Fibroblast of mammary gland (primary cell): ENCODE measurements around the gene HIPK4.
"Not testable (repeated sequence)": the region's sequence is repeated elsewhere in the genome, so short reads cannot be mapped to it uniquely, and the experiment has no call there.

Experiments used
- DNase-seq: peaks from one replicate; pipeline ENCODE4 v3.0.0-alpha.2; 2010; ENCODE audit warnings: low read depth
- H3K4me3 ChIP-seq: 2 replicates; pipeline ENCODE4 v1.5.1; 2011; ENCODE audit warnings: low read depth, mild to moderate bottlenecking, low read length, moderate library complexity; ENCODE audit not compliant: control insufficient read depth
- CTCF ChIP-seq: conservative IDR thresholded peaks from 2 replicates; pipeline ENCODE4 v1.5.1; 2011; ENCODE audit warnings: low read depth, low read length, inconsistent platforms; ENCODE audit not compliant: control insufficient read depth, insufficient read depth

Gene HIPK4

DNA sequence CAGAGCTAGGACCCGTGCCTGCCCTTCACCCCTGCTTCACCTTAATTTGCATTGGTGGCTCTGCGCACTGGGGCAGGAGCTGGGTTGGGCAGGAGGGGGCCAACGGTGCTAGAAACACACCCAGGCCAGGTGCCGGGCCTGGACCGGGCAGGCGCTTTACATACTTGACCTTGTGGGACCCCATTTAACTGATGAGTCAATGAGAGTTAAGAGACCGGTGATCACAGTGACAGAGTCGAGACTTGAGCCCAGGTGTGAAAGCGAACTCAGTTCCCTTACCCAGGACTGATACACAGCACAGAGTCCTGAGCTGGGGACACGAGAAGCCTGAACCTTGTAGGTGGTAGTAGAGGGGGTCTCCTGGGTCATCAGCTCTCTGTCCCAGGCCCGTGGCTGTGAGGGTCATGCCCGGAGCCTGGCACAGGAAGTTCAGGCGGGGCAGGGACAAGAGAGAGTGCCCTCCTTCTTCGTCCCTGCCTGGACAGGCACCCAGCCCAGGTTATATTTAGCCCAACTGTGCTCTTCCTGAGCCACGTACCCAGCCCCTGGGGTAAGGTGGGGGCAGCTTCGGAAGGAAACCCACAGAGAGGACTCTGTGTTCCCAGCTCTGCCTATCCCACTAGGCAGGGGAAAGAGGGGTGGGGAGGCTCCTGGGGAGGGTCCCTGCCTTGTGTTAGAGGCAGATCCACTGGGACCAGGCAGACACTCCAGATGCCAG is 21.3 kb upstream of the HIPK4 start:
- TF ChIP-seq CTCF, result no peak
- H3K4me3 ChIP-seq, result no peak overlapping the region
- DNase-seq, result no peak

- no peak for TF ChIP-seq CTCF
- no peak for DNase-seq
These were observed 20.0 kb upstream of the HIPK4 start for GRCh38 chr19:40410030-40410389.

GRCh38 chr19:40408598-40408925 is 18.6 kb upstream of the HIPK4 start:
- DNase-seq, H3K4me3 ChIP-seq: not testable (repeated sequence)

More at GRCh38 chr19:40410030-40410389, 20.0 kb upstream of the HIPK4 start:
- no peak overlapping the region for H3K4me3 ChIP-seq

DNA sequence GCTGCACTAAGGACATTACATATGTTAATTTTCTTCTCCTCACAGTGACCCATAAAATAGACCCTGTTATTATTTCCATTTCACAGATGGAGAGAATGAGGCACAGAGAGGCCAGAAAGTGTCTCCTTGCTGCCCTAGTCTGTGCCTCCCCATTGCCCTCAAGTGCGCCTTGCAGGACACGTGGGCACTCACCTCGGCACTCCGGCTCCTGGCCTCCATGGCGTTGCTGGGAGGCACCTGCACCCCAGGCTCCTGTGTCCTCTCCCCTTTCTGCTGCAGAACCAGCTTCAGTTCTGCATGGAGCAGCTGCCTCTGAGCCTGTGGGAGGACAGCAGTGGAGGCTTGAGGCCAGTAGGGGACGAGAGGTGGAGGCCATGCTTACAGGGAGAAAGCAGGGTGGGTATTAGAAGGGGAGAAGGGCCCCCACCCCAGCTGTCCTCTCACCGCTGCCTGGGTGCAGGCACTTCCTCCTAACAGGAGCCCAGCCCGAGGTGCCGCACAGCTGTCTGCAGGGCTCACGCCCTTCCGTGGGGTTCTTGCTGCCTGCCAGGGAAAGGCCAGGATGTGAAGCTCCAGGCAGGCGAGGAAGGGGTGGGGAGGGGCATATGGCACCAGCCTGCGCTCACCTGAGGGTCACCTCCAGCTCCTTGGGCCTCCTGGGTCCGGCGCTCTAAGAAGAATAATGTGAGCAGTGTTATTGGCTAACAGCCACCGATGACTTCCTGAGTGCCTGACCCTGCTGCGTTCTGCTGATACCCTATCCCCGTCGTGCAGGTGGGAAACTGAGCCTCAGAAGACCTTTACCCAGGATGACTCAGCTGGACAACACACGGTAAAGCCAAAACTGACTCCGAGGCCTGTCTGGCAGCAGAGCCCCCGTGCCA is 18.0 kb upstream of the HIPK4 start:
- TF ChIP-seq CTCF, result no peak
- DNase-seq, result no peak

GRCh38 chr19:40403262-40403984 is 13.4 kb upstream of the HIPK4 start:
- peak; percentile 86 for DNase-seq
- TF ChIP-seq CTCF, result no peak
- peak overlapping the region; percentile 52 for H3K4me3 ChIP-seq

More for the DNA sequence above, 18.0 kb upstream of the HIPK4 start:
- no peak overlapping the region for H3K4me3 ChIP-seq

DNA sequence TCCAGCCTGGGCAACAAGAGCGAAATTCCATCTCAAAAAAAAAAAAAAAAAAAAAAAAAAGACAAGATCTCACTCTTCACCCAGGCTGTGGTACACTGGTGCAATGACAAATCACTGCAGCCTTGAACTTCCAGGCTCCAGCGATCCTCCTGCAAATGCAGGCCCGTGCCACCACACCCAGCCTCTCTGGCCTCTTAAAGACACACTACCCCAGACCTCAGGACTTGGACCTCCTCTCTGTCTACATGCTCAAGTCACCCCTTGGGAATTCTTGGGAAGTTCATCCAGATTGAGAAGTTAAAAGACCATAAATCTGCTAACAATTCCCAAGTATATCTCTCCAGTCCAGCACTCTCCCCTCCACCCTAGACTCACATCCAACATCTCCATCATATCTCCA is 10.6 kb upstream of the HIPK4 start:
- DNase-seq, result peak; percentile 19
- H3K4me3 ChIP-seq, result no peak overlapping the region
- no peak for TF ChIP-seq CTCF
